Left renal pelvis (tissue), 4 donors: ENCODE measurements around the gene ATP6V1A. TPM values are rescaled to one million over a fixed set of nuclear protein-coding genes. Genes with fewer than 3 reads are reported as not detected.
A peak's percentile ranks its signal among the peaks of the same experiment; 100 is the strongest.

ENCODE experiments used
- DNase-seq, 4 donors: peaks; one replicate each; pipeline ENCODE4 v3.0.0-alpha.2; 2013; ENCODE audit warnings: low read depth in 4 of 4, low spot score in 3 of 4
- polyA plus RNA-seq, 4 donors: library from polyadenylated mRNA; unstranded; fragments of 120-200 nt; gene quantifications; one replicate each; pipeline ENCODE4 v1.2.1, GENCODE V29; 2013; ENCODE audit not compliant: insufficient read length in 4 of 4

Gene ATP6V1A
- 10 to 100 TPM; 36.2 to 99.8 (median 88.0) TPM for polyA plus RNA-seq

GRCh38 chr3:113746548-113747282 is at the start of gene ATP6V1A:
Gene ATP6V1A, plus strand, starts transcription at chr3:113747035. Its CDS starts 31,719 bp downstream, at chr3:113778754.
- peak; percentile 90 to 94 (median 92) for DNase-seq

GRCh38 chr3:113697500-113698090 is 49.2 kb upstream of the ATP6V1A start:
- DNase-seq: peak in 1 of 4 donors; percentile 52

GRCh38 chr3:113698213-113698742 is 48.6 kb upstream of the ATP6V1A start:
- DNase-seq: no peak

- DNase-seq: no peak
Observed at GRCh38 chr3:113698956-113699355, 47.9 kb upstream of the ATP6V1A start.

- no peak for DNase-seq
Observed at GRCh38 chr3:113707835-113708234, 39.0 kb upstream of the ATP6V1A start.

GRCh38 chr3:113712129-113712528 is 34.7 kb upstream of the ATP6V1A start:
- DNase-seq: no peak

- no peak for DNase-seq
Observed at GRCh38 chr3:113714702-113715101, 32.1 kb upstream of the ATP6V1A start.

GRCh38 chr3:113717308-113717707 is 29.5 kb upstream of the ATP6V1A start:
- no peak for DNase-seq

- DNase-seq: no peak
Observed at GRCh38 chr3:113717818-113718217, 29.0 kb upstream of the ATP6V1A start.

GRCh38 chr3:113719294-113719693 is 27.5 kb upstream of the ATP6V1A start:
- DNase-seq: no peak

GRCh38 chr3:113719758-113720157 is 27.1 kb upstream of the ATP6V1A start:
- DNase-seq: no peak

GRCh38 chr3:113721636-113722035 is 25.2 kb upstream of the ATP6V1A start:
- DNase-seq: no peak

- no peak for DNase-seq
Observed at GRCh38 chr3:113728661-113729060, 18.2 kb upstream of the ATP6V1A start.

GRCh38 chr3:113730550-113730949 is 16.3 kb upstream of the ATP6V1A start:
- DNase-seq: no peak

GRCh38 chr3:113731694-113732093 is 15.1 kb upstream of the ATP6V1A start:
- no peak for DNase-seq

GRCh38 chr3:113736548-113737089 is 10.2 kb upstream of the ATP6V1A start:
- DNase-seq: peak in 3 of 4 donors; percentile 36 to 39 (median 37)

- DNase-seq: no peak
Observed at GRCh38 chr3:113741086-113741485, 5.7 kb upstream of the ATP6V1A start.

GRCh38 chr3:113741620-113742019 is 5.2 kb upstream of the ATP6V1A start:
- DNase-seq: no peak

GRCh38 chr3:113743006-113743630 is 3.7 kb upstream of the ATP6V1A start:
- no peak for DNase-seq

GRCh38 chr3:113744941-113745755 is 1.7 kb upstream of the ATP6V1A start:
- peak; percentile 74 to 83 (median 79) for DNase-seq
